NCI-H128 (cell line): ENCODE measurements around the gene GPC6.
"Not testable (repeated sequence)": the region's sequence is repeated elsewhere in the genome, so short reads cannot be mapped to it uniquely, and the experiment has no call there.

Source experiments
- DNase-seq: peaks from one replicate; lab custom pipeline; 2025; ENCODE audit not compliant: unreplicated experiment; lab: John Stamatoyannopoulos, UW

The GPC6 gene

DNA sequence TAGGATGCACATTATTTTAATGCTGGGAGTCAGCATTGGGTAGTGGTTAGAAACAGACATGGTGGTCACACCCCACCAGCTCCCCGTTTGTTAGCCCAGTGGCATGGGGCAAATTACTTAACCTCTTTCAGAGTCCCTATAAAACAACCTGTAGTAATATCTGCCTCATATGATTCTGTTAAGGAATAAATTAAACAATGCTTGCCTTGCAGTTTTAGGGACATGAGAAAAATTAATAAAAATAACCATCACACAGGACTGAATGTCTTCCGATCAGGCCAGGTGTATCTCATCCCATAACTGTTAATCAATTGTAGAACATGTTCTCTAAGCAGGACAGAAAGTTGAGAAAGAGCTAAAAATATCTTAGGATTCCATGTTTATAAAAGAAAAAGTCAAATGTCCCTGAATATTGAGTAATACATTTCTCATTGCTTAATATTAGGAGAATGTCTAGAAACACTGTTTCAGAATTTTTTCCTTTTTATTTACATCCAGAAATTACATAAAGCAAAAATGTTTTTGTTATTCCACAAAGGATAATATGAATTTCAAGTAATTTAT, 196.5 kb downstream of the GPC6 start:
- DNase-seq: no peak

DNA sequence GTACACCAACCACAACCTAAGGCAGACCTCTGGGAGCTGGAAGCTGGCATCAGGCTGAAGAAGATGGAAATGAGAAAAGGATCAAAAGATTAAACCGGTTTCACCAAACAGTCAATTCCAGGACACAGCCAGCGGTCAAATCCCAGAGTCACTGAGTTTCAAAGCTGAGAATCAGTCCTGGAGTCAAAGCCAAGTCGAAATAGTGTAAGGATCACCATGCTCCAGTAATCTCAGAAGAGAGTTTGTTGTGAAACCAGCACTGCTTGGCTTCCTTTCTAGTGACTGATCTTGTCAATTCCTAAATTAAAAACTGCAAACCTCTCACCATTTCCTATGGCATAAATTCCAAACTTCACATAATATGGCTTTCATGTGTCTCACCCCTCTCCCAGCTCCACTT, 198.8 kb downstream of the GPC6 start:
- no peak for DNase-seq

DNA sequence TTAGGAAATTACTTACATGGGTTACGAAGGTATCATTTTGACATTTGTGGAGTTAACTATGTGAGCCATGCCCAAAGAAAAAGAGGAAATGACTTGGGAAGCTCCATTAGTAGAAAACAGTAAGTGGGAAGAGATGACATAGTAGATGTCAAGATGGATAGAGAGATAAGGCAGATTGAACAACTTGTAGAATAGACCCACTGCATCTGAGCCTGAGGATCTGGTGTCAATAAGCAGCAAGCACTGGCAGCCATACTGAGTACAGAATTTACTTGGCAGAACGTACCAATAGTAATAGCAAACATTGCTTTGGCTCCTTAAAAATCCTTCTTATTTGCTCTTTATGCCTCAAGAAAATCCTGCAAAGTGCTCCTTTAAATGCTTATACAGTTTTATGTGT, 203.8 kb downstream of the GPC6 start:
- DNase-seq: no peak

DNA sequence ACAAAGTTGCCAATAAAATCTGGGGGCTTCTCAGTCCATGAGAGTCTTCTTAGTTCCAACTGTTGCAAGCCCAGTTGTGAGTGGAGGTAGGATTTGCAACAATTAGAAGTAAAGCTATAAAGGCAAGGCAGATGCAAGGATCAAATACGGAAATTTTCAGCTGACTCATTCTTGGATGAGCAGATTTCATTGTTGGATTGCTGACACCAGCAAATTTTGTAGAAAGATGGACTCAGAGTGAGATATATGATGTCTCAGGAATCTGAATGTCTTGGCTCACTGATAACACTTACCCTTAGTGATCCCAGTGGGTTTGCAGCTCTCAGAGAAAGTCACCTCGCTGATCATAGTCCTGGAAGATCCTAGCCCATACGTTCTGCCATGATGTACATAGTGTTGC, 209.0 kb downstream of the GPC6 start:
- DNase-seq: no peak

DNA sequence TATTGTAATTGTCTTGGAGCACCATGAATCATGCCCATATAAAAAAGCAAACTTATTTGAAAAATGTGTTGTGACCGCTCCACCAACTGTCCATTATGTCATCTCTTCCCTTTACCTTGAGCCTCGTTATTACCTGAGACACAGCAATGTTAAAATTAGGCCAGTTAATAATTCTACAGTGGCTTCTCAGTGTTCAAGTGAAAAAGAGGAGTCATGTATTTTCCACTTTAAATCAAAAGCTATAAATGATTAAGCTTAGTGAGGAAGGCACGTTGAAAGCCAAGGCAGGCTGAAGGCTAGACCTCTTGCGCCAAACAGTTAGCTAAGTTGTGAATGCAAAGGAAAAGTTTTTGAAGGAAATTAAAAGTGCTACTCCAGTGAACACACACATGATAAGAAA, 210.5 kb downstream of the GPC6 start:
- no peak for DNase-seq

DNA sequence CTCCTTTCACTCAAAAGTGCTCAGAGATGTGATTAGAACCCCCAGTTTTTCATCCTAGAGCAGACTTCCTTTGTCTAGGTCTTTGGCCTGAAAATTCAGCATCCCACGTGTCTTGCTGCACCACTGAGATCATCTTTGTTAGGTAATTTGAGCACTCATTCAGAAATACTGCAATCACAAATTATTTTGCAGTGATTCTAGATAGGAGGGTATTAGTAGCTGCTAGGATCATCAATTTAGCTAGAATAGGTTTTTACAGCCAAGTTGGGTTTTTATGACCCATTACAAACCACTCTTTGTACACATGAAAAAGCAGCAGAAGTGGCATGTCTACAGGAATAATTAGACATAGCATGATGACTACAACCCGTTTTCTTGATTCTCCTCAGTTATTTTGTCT, 219.6 kb downstream of the GPC6 start:
- DNase-seq: no peak

DNA sequence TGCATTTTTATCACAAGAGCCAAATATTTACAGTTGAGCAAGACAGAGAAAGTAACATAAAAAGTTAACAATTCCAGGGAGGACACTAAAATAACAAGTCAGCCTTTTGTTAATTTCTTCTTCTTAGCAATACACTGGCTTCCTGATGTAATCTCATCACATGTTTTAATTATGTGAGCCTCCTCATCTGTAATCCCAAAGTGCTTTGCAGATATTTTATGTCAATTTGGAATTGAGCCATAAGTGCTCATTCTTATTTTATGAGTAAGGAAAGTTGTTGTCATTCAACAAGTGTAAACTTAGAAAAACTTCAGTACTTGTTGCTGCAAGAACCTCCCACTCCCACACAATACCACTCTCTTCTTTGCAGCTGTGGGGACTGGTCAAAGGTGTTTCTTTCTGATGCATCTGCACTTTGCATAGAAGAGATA, 223.6 kb downstream of the GPC6 start:
- no peak for DNase-seq

DNA sequence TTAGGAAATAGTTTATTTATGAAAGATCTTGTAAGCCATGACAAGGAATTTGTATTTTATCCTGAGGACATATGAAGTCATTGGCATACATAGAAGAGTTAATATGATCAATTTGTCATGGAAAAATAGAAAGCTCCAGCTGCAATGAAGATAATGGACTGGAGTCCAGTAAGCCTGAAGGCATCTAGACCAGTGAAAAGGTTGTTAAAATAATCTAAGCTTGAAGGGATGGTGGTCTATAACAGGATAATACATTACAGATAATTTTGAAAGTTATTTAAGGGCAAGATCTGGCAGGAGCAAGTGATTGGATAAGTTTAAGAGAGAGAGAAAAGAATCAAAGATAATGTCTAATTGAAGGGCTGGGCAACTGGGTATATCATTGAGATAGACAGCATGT, 224.2 kb downstream of the GPC6 start:
- no peak for DNase-seq

DNA sequence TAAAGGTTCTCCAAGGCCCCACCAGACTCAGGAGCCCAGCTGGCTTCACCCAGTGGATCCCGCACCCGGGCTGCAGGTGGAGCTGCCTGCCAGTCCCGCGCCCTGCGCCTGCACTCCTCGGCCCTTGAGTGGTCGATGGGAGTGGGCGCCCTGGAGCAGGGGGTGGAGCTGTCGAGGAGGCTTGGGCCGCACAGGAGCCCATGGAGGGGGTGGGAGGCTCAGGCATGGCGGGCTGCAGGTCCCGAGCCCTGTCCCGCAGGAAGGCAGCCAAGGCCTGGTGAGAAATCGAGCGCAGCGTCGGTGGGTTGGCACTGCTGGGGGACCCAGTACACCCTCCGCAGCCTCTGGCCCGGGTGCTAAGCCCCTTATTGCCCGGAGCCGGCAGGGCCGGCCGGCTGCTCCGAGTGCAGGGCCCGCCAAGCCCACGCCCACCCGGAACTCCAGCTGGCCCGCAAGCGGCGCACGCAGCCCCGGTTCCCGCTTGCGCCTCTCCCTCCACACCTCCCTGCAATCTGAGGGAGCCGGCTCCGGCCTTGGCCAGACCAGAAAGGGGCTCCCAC, 228.1 kb downstream of the GPC6 start:
- not testable (repeated sequence) for DNase-seq

DNA sequence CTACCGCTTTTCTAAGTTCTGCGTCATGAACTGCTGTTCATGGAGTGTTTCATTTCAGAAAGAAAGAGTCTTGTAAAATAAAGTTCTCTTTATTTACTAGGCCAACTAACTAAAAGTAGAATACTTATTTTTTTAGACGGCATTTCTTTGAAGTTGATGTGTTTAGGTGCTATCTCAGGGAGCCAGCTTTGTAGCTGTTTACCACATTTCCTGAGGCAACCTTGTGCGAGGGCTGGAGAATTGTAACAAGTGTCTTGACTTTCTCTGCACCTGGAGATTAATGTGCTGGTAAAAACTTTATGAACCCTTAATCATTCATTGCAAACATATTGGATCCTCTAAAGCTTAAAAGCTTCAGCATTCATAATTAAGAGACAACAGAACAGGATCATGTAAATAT, 229.3 kb downstream of the GPC6 start:
- DNase-seq: no peak

DNA sequence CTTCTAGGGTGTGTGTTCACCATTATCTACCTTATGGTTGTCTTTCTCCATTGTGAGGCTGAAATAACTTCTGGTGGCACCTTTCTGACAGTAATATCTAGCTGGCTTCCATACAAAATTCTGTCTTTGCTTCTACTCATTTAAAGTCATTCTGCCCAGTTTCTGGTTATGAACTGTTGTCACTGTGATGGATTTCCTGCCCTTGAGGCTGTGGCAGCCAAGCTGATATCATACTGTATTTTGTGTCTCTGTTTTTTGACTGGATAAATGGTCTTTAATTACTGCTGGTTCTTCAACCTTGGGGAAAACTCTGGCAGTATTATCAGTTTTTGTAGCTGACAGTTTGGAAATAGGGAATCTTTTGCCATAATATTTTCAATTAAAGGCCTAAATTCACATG, 233.4 kb downstream of the GPC6 start:
- no peak for DNase-seq

DNA sequence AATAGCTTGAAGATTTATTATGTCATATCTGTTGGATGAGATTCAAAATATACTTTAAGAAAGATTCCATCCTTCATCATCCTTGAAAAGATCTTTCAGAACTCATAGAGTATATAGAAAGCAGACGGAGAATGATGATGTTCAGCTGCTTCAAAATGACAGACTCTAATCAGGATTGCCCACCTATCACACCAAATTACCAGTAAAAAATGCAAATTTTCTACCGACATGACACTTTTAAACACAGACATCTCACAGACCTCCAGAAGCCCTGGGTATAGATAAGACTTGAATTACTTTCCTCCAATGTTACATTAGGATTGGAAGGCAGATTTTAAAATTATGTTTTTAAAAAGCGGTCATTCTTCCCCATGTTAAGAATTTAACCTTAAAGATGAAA, 235.5 kb downstream of the GPC6 start:
- DNase-seq: no peak

DNA sequence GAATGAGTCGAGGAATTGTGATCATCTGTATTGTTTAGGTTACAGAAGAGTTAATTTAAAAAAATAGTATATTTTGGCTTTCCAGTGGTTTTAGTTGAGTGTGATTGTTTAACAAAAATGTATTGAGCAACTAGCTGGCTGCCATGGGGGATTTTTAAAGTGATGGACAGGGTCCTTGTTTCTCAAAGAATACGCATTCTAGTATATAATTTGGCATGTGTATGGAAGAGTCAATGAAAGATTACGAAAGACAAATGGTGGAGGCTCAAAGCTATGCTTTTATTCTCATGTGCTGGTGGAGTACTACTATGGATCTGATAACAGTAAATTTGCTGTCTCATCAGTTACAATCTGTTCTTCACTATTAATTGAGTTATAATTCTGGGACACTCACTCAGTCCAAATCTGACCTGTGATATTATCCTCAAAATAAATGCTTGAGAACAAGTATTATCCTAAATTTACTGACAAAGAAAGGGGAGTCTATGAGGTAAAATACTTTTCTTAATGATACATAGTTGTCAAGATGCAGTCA, 240.0 kb downstream of the GPC6 start:
- DNase-seq: no peak

DNA sequence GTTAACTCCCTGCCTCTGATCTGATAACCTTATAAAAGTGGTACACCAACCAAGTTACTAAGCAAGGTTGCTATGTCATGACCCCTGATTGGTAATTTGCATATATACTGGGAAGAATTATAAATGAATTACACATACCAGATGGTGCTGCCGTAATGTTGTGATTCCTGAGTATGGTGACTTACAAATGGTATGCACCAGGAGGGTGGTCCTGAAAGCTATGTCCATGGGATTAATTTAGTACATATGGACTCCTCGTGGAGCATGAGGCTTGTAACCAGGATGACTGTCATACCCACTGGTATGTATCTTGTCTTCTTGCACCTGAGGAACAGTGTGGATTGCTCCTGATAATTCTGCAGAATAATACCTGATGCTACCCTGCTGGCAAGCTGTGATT, 240.6 kb downstream of the GPC6 start:
- DNase-seq: no peak

DNA sequence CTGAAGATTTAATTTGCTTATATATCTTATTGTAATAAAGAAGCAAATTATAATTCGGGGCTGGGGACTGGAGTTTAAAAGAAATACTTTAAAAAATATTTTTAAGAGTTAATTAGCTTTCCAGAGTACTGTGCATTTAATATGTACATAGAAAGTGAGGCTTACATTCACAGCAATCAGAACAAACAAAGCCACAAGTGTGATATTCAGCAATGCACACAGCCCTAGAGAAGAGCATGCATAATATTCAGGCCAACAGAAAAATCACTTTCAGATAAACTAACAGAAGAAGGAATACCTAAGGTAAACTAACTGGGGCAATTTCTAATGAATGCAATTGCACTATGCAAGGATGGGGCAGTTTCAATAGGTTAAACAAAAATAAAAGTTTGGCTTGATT, 241.8 kb downstream of the GPC6 start:
- DNase-seq: no peak

DNA sequence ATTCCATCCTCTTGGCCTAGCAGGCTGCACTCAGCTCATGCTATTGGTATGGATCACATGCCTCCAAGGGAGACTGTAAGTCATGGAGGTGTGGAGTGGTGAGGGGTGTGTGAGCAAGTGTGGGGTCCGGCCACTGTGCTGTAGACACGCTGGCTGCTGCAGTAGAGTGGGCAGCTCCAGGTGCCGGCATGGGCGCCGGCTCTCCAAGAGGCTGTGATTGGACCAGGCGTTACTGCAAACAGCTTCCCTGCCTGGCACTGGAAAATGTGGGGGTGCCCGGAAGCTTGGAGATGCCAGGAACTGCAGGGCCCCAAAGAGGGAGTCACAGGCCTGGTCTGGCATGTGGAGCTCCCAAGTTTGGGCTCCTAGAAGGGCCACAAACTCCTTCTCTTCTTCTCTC, 245.7 kb downstream of the GPC6 start:
- DNase-seq: no peak

DNA sequence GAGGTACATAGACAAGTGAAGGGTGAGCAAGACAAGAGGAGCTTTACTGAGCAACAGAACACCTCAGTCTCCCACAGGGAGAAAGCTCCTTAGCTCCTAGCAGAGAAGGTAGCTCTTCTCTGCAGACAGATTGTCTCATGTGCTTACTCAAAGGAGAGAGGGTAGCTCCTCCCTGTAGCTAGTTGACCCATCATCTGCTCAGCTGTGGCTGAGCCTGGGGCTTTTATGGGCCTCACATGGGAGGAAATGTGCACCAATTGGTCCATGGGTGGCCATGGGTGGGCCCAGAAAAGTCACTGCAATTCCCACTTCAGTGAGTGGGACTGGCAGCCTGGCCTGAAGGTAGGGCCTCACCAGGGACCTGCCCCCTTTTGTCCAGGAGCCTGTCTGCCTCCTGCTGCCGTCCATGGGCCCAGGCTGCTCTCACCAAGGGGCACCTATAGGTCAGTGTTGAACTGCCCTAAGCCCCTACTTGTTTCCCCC, 246.2 kb downstream of the GPC6 start:
- no peak for DNase-seq

DNA sequence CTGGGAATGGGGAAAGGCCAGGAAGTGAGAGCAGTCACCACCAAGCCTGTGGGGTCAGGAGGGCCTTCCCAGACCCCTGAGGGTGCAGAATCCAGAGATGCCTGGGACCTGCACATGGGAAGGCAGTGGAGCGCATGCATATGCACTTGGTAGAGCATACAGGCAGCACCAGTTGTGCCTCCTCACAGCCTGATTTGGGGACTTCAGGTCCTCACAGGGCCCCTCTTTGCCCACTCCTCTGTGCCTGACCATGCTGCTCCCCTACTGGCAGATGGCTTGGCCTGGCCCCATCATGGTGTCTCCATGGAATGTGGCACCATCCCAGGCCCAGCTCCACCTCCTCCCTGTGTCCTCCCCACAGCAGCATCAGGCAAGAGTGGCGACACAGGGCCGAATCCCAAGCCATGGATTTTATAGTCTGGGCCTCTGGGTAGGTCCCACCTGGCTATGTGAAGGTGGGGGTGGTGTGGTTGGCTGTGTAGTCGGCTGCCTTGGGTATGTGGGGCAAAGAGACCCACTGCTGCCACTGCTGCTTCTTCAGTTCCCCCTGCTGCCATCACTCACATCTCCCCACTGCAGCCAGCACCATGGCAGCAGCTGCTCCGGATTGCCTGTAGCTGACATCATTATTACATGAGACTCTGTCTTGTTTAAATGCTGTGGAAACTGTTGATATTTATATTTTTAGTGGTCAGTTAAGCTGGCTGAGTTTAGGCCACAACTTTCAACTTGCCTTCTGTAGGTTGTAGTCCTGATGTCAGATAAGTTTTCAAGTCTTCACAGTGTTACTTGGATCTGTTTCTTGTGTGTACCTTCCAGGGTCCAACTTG, 247.0 kb downstream of the GPC6 start:
- DNase-seq: no peak

DNA sequence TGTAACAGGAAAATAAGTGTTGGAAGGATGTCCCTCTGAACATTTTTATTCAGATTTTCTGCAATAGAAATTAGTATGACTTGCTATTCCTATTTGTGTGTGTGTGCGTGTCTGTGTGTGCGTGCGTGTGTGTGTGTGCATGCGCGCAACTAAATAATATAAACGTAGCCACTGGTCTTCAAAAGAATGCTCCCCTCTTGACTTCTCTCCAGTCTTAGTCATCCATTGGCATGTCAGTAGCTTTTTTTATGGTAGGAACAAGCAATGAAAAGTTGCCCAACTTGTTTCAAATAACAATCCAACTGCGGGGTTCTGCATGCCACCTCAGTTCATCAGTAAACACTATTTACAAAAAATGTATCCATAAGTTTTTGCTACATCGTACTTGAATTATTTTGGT, 249.6 kb downstream of the GPC6 start:
- DNase-seq: no peak

DNA sequence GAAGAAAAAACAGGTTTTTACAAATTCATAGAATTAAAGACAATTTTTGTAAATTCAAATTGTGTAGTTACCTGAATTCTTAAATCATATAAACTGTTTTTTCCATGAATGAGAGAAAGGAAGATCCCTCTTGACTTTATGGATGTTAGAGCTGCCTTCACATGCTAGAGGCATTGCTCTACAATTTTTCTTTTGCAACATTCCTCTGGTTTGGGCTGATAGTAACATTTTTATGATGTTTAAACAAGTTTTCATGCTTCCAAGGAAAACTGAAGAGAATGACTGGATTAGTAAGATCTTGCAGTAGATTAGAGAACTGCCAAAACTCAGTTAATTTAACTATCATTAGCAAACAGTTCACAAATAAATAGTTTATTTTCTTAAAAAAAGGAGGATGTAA, 250.6 kb downstream of the GPC6 start:
- no peak for DNase-seq

DNA sequence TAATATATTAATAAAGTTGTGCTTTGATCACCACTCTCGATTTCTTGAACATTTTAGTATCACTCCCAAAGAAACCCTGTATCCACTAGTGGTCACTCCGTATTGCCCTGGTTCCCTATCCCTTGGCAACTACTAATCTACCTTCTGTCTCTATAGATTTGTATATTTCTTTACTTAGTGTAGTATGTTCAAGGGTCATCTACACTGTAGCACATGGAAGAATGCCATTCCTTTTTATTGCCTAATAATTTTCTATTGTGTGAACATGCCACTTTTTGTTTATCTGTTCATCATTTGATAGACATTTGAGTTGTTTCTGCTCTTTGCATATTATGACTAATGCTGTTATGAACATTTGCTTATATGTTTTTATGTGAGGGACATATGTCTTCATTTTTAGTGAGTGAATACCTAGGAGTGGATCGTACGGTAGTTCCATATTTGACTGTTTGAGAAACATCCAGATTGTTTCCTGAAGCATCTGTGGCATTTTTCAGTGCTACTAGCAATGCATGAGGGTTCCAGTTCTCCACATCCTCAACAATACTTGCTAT, 254.0 kb downstream of the GPC6 start:
- no peak for DNase-seq

DNA sequence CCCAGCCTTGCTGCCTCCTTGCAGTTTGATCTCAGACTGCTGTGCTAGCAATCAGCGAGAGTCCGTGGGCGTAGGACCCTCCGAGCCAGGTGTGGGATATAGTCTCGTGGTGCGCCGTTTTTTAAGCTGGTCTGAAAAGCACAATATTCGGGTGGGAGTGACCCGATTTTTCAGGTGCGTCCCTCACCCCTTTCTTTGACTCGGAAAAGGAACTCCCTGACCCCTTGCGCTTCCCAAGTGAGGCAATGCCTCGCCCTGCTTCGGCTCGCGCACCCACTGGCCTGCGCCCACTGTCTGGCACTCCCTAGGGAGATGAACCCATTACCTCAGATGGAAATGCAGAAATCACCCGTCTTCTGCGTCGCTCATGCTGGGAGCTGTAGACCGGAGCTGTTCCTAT, 269.5 kb downstream of the GPC6 start:
- not testable (repeated sequence) for DNase-seq
